NT2/D1 (cell line): ENCODE results near the gene MX1.

Source experiments
- DNase-seq: peaks from one replicate; pipeline ENCODE4 v3.0.0-alpha.2; 2011; ENCODE audit warnings: low read depth, low spot score
- H3K27me3 ChIP-seq: 2 replicates; pipeline ENCODE4 v1.6.0; 2011; ENCODE audit warnings: mild to moderate bottlenecking; ENCODE audit not compliant: insufficient read length, insufficient read depth
- H3K36me3 ChIP-seq: 2 replicates; pipeline ENCODE4 v1.6.1; 2011; ENCODE audit warnings: mild to moderate bottlenecking, low read length, mixed read lengths; ENCODE audit not compliant: insufficient read depth, insufficient read length
- H3K4me1 ChIP-seq: 2 replicates; pipeline ENCODE4 v1.5.1; 2011; ENCODE audit not compliant: insufficient read depth, insufficient read length
- H3K4me3 ChIP-seq: 2 replicates; pipeline ENCODE4 v1.5.1; 2011; ENCODE audit warnings: low read depth; ENCODE audit not compliant: insufficient read length
- H3K9ac ChIP-seq: 2 replicates; pipeline ENCODE4 v1.6.0; 2011; ENCODE audit warnings: low read depth; ENCODE audit not compliant: insufficient read length
- H3K9me3 ChIP-seq: 2 replicates; pipeline ENCODE4 v1.5.1; 2011; ENCODE audit warnings: mild to moderate bottlenecking, low read length; ENCODE audit not compliant: insufficient read depth
- SUZ12 ChIP-seq: IDR thresholded peaks from 2 replicates; pipeline ENCODE4 v1.6.1; 2011; ENCODE audit not compliant: insufficient read length, insufficient read depth; ENCODE audit errors: extremely low read depth
- YY1 ChIP-seq: IDR thresholded peaks from 2 replicates; pipeline ENCODE4 v1.6.1; 2011; ENCODE audit not compliant: insufficient read length, insufficient read depth
- ZNF274 ChIP-seq: IDR thresholded peaks from 2 replicates; pipeline ENCODE4 v1.6.1; 2011; ENCODE audit warnings: mild to moderate bottlenecking, low read depth, low read length

The MX1 gene, protein sequence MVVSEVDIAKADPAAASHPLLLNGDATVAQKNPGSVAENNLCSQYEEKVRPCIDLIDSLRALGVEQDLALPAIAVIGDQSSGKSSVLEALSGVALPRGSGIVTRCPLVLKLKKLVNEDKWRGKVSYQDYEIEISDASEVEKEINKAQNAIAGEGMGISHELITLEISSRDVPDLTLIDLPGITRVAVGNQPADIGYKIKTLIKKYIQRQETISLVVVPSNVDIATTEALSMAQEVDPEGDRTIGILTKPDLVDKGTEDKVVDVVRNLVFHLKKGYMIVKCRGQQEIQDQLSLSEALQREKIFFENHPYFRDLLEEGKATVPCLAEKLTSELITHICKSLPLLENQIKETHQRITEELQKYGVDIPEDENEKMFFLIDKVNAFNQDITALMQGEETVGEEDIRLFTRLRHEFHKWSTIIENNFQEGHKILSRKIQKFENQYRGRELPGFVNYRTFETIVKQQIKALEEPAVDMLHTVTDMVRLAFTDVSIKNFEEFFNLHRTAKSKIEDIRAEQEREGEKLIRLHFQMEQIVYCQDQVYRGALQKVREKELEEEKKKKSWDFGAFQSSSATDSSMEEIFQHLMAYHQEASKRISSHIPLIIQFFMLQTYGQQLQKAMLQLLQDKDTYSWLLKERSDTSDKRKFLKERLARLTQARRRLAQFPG

DNA sequence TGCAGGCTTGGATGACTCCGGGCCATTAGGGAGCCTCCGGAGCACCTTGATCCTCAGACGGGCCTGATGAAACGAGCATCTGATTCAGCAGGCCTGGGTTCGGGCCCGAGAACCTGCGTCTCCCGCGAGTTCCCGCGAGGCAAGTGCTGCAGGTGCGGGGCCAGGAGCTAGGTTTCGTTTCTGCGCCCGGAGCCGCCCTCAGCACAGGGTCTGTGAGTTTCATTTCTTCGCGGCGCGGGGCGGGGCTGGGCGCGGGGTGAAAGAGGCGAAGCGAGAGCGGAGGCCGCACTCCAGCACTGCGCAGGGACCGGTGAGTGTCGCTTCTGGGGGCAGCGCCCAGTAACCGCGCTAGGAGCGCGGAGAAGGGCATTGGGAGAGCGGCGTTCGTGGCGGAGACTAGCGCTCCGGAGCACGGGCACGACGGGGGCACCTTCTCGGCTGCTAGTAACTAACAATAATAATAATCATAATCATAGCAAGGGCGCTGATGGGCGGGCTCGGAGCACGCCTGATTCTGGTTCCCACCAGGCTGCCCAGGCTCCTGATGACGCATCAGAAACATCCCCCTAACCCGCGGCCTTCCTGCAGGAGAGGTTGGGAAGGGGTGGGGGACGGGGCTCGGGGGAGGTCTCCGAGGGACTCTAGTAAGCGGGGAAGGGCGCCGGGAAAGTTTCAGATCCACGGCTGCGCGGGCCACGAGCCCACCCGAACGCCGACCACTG, at the start of gene MX1:
MX1 (plus strand) TSS at position 286 of the 722 bp plus-strand sequence. CDS start 5,832 bp downstream, outside the sequence.
- H3K36me3 ChIP-seq = no peaks in the 10 kb centered on the region
- peak within 1 kb of the TSS; percentile 54 for H3K4me3 ChIP-seq
- TF ChIP-seq SUZ12 (no peak), ZNF274 (no peak)
- H3K4me1 ChIP-seq = peaks cover 7% of the 10 kb centered on the region
- peaks cover 75% of the 10 kb centered on the region for H3K27me3 ChIP-seq
- H3K9me3 ChIP-seq = no peaks in the 10 kb centered on the region
- DNase-seq = no peak
- H3K9ac ChIP-seq = peak within 1 kb of the TSS; percentile 73

DNA sequence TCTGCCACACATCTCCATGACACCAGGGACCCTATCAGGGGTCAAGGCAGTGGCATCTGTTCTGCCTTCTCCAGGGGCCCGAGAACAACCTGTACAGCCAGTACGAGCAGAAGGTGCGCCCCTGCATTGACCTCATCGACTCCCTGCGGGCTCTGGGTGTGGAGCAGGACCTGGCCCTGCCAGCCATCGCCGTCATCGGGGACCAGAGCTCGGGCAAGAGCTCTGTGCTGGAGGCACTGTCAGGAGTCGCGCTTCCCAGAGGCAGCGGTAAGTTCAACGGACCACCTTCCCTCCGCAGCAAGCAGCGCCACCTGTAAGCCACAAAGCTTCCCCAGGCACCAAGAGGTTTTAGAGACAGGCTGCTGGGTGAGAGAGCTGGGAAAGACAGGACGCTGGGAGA, 48.3 kb upstream of the MX1 start:
- TF ChIP-seq ZNF274 = no peak
- TF ChIP-seq YY1 = no peak
- TF ChIP-seq SUZ12 = no peak
- peaks cover 38% of the 10 kb centered on the region for H3K36me3 ChIP-seq
- peaks cover 5% of the 10 kb centered on the region for H3K4me1 ChIP-seq
- no peak overlapping the region for H3K4me3 ChIP-seq
- DNase-seq = no peak
- no peak overlapping the region for H3K9ac ChIP-seq
- no peaks in the 10 kb centered on the region for H3K27me3 ChIP-seq
- H3K9me3 ChIP-seq = peaks cover 10% of the 10 kb centered on the region; the same call in 1 of the 2 replicates

DNA sequence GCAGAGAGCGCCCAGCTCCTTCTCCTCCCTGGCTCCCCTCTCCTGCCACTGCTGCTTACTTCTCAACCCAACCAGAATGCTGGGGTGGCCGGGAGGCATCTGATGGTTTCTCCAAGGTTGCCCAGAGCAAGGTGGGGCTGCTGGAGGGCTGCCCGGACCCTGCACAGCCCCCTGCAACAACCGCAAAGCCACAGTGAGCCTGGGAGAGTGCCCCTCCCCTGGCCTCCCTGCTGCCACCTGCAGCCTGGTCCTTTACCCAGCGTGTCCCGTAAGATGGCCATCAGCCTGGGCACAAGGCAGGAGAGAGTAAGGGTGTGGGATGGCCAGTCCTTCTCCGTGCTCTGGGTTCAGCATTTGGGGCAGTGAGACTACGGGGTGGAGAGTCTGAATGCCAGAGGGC, 47.2 kb upstream of the MX1 start:
- no peak for TF ChIP-seq SUZ12
- TF ChIP-seq ZNF274 = no peak
- TF ChIP-seq YY1 = no peak
- no peak for DNase-seq
- peaks cover 40% of the 10 kb centered on the region for H3K36me3 ChIP-seq

DNA sequence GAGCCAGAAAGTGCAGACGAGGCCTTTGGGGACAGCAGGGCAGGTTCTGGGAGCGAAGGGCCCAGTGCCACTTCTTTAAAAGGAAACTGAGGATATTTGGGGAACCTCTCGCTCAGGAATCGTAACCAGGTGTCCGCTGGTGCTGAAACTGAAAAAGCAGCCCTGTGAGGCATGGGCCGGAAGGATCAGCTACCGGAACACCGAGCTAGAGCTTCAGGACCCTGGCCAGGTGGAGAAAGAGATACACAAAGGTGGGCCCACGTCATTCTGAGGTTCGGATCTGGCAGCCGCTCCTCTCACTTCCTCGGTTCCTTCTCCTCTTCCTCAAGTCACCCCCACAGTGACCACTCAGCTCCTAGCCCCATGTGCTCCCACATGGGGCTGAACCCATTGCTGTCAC, 46.1 kb upstream of the MX1 start:
- H3K27me3 ChIP-seq = no peaks in the 10 kb centered on the region
- H3K4me3 ChIP-seq = no peak overlapping the region
- no peak for DNase-seq
- TF ChIP-seq YY1 (no peak), ZNF274 (no peak), SUZ12 (no peak)
- peaks cover 40% of the 10 kb centered on the region for H3K36me3 ChIP-seq
- H3K9me3 ChIP-seq = peaks cover 11% of the 10 kb centered on the region; the same call in 1 of the 2 replicates
- no peak overlapping the region for H3K9ac ChIP-seq
- peaks cover 2% of the 10 kb centered on the region for H3K4me1 ChIP-seq

More for the DNA sequence above, 47.2 kb upstream of the MX1 start:
- peaks cover 2% of the 10 kb centered on the region for H3K4me1 ChIP-seq
- no peak overlapping the region for H3K9ac ChIP-seq
- no peak overlapping the region for H3K4me3 ChIP-seq
- no peaks in the 10 kb centered on the region for H3K27me3 ChIP-seq
- peaks cover 11% of the 10 kb centered on the region; the same call in 1 of the 2 replicates for H3K9me3 ChIP-seq

DNA sequence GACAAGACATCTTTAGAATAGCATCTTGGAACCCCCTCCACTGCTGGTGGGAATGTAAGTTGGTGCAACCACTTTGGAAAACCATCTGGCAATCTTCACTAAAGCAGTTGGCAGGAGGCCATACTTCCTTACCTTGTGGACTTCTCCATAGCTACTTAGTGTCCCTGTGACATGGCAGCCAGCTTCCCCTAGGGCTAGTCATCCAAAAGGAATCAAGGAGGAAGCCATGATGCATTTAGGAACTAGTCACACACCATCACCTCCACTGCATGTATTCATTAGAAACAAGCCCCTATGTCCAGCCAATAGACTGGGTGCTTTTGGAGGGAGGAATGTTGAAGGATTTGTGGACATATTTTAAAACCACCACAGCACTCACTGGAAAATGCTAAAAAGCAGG, 44.3 kb upstream of the MX1 start:
- TF ChIP-seq SUZ12 = no peak
- TF ChIP-seq YY1 = no peak
- TF ChIP-seq ZNF274 = no peak
- H3K9me3 ChIP-seq = peaks cover 11% of the 10 kb centered on the region; the same call in 1 of the 2 replicates
- H3K9ac ChIP-seq = no peak overlapping the region
- no peaks in the 10 kb centered on the region for H3K27me3 ChIP-seq
- DNase-seq = no peak
- H3K4me1 ChIP-seq = peaks cover 2% of the 10 kb centered on the region
- H3K36me3 ChIP-seq = peaks cover 40% of the 10 kb centered on the region
- no peak overlapping the region for H3K4me3 ChIP-seq

DNA sequence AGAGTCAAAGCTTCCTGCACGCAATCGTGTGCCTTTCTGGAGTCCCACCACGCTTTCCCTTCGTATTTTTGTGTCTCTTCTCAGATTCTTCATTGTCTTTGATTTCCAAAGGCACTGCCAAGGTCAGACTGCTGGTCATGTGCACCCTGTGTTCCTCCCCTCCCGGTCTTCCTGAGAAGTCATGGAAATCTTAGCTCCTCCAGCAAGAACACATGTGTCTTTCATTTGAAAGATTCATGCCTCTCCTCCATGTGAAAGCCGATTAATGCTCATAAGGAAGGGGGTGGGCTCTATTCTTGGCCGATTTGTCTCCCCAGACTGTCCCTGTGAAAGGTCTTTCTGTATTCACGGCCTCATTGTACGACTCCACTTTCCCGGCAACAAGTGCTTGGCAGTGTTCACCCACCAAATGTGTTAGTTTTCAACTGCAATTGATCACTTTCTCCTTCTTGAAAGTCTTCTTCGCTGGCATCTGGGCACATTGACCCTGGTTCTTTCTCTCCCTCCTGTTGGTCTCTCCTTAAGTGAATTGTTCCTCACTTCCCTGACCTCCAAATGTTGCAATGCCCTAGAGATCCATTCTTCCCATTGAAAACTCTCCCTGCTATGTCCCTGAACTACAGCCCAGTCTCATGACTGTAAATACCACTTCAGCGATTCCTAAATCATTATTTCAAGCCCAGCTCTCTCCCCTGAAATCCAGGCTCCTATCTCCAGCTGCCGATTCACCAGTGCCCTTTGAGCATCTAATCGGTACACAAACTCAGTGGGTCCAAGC, 38.8 kb upstream of the MX1 start:
- Histone ChIP-seq H3K27me3 (no peaks in the 10 kb centered on the region), H3K4me1 (no peaks in the 10 kb centered on the region), H3K36me3 (peaks cover 7% of the 10 kb centered on the region), H3K9ac (no peak overlapping the region), H3K4me3 (no peak overlapping the region), H3K9me3 (peaks cover 5% of the 10 kb centered on the region; the same call in 1 of the 2 replicates)
- DNase-seq = no peak
- no peak for TF ChIP-seq YY1
- TF ChIP-seq ZNF274 = no peak
- TF ChIP-seq SUZ12 = no peak
